ENCODE data around the gene RFX2.
A peak's percentile ranks its signal among the peaks of the same experiment; 100 is the strongest.

RFX2 gene

DNA sequence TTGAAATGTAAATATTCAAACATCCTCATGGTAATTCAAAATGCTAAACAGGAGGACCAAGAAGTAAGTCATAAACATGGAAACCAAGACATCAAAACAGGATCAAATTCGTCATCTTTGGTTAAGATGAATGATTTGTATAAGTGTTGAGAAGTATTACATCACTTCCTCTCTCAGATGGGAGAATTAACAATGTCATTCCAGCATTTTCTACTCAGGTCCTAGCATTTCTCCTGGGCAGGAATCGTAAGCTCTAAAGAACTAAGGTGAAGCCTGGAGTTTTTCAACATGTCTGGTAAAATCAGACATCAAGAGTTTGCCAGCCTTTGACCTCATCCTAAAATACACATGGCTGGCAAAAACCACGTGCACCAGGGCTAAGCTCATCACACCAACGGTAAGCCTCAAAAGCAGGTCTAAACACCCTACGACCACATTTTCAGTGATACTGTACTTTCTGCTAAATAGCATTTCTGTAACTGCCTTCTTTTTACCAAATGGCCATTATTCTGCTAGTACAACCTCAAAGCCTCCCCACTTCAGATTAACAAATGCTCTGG, 157.2 kb downstream of the RFX2 start:
- no peak for DNase-seq

DNA sequence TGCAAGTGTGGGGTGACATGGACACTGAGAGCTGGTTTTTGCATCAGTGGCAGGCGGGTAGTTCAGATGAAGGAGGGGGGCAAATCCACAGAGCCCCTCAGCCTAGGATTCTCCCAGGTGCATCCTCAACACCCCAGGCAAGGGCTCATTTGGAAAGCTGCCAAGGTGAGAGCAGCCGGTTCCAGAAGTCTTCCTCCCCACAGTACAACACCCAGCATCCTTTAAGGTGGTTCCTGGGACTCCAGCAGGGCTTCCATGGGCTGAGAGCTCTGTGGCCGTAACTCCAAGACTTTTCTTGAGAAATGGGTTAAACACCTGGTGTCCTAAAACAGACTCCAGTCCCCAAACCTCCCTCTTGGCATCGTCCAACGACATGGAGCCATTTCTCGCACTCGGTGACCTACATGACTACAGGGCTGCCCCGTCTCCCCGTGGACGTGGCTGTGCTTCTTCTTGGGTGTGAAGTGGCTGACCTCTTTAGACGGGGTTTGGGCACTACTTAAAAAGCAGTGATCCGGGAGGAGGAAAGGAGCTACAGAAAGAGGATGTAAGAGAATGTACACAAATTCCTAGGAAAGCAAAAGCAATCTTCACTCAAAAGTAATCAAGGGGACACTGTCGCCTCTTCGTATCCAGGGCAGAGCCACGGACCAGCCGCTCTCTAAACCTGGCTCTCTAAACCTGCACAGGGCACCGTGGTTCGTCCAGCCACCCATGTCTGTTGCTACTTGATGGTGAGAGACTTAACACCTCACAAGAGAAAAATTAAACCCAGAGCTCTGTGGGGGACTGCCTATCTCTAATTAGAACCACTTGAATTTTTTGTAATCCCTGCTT, 157.9 kb downstream of the RFX2 start:
- DNase-seq = no peak

DNA sequence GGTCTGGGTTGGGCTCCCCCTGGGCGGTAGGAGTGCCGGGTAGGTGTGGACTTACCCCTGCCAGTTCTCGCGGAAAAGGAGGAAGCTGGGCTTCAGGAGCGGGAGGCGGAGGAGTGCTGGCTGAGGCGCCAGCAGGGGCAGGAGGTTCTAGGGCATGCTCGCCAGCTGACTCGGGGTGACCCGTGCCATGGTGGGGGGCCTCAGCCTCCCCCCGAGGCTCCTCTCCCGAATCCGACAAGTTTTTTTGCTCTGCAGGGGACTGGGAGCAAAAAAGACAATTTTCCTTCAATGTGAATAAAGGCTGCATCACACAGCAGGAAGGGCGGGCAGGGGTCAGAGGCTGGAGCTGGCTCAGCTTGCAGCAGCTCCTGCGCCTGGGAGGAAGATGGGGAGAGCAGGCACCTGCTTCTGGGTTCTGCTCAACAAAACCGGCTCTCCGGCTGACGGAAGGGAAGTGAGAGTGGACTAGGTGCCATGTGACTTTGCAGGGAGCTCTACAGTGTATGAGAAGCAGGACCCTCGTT, 158.9 kb downstream of the RFX2 start:
- DNase-seq = no peak

DNA sequence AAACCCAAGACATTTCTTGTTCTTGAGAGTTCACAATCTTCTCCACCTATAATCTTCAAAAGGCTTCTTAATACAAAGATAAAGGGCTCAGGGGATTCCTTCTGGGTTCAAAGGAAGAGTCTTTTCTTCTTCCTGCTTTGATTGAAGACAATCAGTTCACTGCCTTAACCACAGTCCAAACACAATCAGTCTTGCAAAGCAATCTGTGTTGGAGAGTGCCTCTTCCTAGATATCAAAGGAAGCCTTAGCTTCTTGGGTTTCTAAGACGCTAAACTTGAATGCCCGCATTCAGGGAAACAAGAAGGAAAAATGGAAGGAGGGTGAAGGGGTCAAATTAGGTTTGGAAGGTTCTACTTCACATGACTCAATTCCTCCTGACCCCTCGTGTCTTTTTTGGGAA, 159.6 kb downstream of the RFX2 start:
- DNase-seq = no peak

DNA sequence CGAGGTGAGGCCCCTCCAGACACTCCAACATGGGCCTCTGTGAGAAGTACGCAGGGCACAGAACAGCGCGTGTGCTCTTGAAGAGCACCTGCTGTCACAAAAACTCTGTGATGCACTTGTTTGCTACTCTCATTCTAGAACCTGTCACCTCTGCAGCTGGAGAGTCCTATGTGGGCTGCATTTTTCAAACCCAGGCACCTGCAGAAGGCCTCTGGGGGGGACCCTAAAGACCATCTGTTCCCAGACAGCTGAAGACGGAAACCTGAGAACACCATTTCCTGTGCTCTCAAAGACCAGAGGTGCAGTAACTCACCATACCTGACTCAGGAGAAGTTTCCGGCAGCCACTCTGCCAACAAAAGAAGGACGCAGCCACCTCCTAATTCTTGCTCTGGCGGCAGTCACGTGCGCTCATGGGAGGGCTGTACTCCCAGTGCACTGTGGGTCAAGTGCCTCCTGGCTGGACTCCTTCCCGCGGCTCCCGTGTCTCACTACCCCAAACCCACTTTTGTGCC, 160.5 kb downstream of the RFX2 start:
- DNase-seq = no peak

DNA sequence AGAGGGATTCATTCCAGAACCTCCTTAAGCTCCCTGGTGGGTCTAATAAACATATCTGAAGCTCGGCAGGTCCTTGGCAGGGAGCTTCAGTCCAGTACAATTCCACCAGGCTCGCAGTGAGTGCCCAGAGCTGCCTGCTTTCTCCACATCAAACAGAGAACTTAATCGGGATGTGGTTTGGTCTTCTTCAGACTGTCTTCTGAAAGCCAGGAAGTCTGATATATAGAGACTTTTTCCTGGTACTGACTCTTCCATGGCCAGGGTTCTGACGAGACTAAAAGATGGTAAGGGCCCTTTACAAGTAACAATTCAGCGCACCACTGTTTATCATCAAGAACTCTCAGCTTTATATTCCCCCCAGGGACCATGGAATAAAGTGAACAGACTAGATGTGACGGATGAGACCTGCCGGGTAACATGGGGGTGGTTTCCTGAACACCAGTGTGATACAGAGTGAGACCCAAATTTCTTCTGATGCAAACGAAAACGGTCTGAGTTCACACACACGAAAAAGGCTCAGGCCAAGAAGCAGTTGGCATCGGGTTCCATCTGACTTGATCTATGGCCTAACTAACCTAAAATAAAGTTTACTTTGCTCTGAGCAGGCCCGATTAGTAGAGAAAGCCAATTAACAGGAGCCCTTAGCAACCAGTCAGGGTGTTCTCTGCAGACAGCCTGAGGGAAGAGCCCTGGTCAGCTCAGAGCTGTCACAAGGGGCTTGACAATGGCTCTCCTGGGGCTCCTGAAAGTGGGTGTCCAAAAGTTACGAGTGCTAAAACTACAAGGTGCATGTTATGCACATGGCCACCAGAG, 161.3 kb downstream of the RFX2 start:
- no peak for DNase-seq

DNA sequence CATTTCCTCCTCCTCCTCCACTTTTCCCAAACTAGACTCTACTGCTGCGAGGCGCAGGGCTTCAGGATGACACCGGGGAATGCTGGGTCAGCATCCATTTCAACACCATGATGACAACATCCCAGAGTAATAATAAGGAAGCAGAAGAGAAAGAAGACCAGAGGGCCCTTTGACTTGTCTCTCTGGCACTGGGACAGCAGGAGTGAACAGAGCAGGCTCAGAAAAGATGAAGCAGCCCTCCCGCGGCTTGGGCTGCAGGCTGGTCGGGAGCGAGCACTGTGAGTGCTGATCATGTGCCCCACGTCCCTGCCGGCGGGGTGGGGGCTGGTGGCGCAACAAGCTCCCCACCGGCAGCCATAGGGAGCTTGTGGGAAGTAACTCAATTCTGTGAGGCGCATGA, 162.9 kb downstream of the RFX2 start:
- DNase-seq = peak; percentile 51

DNA sequence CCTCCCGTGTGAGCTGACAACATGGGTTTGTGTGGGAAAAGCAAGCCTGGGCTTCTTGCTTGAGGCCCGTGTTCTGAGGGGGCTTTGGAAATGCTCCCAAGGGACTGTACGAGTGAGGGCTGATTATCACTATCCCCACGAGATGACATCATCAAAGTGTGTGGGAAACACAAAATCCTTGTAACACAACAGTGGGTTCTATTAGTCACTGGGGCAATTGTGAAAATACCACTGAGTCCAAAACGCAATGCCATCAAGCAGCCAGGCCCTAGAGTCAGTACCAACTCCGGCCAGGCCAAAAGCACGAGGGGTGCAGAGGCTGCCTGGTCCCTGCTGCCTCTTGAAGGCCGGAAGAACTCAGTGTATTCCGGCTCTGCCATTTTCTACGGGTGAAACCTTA, 166.7 kb downstream of the RFX2 start:
- no peak for DNase-seq
